HCT116 (cell line): ENCODE measurements around the gene ANO2. TPM values are rescaled to one million over a fixed set of nuclear protein-coding genes. Genes with fewer than 3 reads are reported as not detected.

Experiments used
- ATAC-seq: fragments of 200-7000 bp; cut with Tn5 transposase; 2 replicates; pipeline ENCODE4 v1.9.1; 2020; ENCODE audit warnings: mild to moderate bottlenecking, moderate library complexity
- BruUV-seq: library from RNA; stranded (reverse); fragments of 400-500 nt; replicated peaks from 2 replicates; lab custom pipeline; 2021; lab: Mats Ljungman, UMichigan
- CTCF ChIA-PET: fragments of 300-600 bp; sonication (Branson Sonifier 250); formaldehyde crosslinking; loops from one replicate; lab custom pipeline; 2021; ENCODE audit warnings: antibody characterized with exemption; lab: Charles Lee
- POLR2A ChIA-PET: fragments of 300-600, 350-600 bp; sonication (Branson Sonifier 250); formaldehyde crosslinking; loops from one replicate; lab custom pipeline; 2021; ENCODE audit warnings: antibody characterized with exemption; lab: Charles Lee
- RAD21 ChIA-PET, 2 experiments: fragments of 300-600 bp; sonication (Branson Sonifier 250); formaldehyde crosslinking; loops; one replicate each; lab custom pipeline; 2023; ENCODE audit warnings: low total read pairs in 2 of 2; ENCODE audit not compliant: uncharacterized antibody in 2 of 2, unreplicated experiment in 2 of 2, low non-redundant PET in 1 of 2; lab: Charles Lee
- DNase-seq: peaks from one replicate; pipeline ENCODE4 v3.0.0-alpha.2; 2010; ENCODE audit warnings: low read depth, low spot score
- H2AFZ ChIP-seq: fragments of 200-600 bp; shearing (Covaris generic), sonication (generic); 2 replicates; pipeline ENCODE4 v1.6.1; 2017; ENCODE audit warnings: low read depth, mixed run types, mixed read lengths, antibody characterized with exemption, low read length; ENCODE audit not compliant: poor library complexity, severe bottlenecking
- H3K27ac ChIP-seq: 2 replicates; pipeline ENCODE4 v1.5.1; 2012; ENCODE audit warnings: low read depth, low read length
- H3K27me3 ChIP-seq: fragments of 200-600 bp; sonication (generic); 2 replicates; pipeline ENCODE4 v1.6.1; 2016; ENCODE audit warnings: mixed run types, low read length, mixed read lengths; ENCODE audit not compliant: insufficient read depth
- H3K36me3 ChIP-seq, 2 experiments: fragments of 200-500 bp in 1 of 2; fragments of 200-600 bp in 1 of 2; sonication (Bioruptor generic) in 1 of 2; sonication (generic) in 1 of 2; 2 replicates each; pipeline versions ENCODE4 v1.5.1 to v1.6.1; 2014 to 2016; ENCODE audit warnings: low read length in 2 of 2, inconsistent platforms in 1 of 2, mixed read lengths in 1 of 2, mixed run types in 1 of 2; ENCODE audit not compliant: insufficient read depth in 2 of 2, control insufficient read depth in 1 of 2
- H3K4me1 ChIP-seq, 2 experiments: fragments of 200-600 bp in 1 of 2; sonication (generic) in 1 of 2; 2 replicates each; pipeline versions ENCODE4 v1.5.1 to v1.6.1; 2012 to 2017; ENCODE audit warnings: low read length in 2 of 2, inconsistent platforms in 1 of 2, mild to moderate bottlenecking in 1 of 2, mixed read lengths in 1 of 2, mixed run types in 1 of 2, moderate library complexity in 1 of 2; ENCODE audit not compliant: insufficient read depth in 2 of 2, control insufficient read depth in 1 of 2
- H3K4me2 ChIP-seq: fragments of 200-600 bp; sonication (generic); 2 replicates; pipeline ENCODE4 v1.6.1; 2017; ENCODE audit warnings: mixed run types, low read length, mixed read lengths
- H3K4me3 ChIP-seq, 2 experiments: fragments of 200-600 bp in 1 of 2; sonication (generic) in 1 of 2; replicated peaks in 1 of 2; 2 replicates each; pipeline ENCODE4 v1.5.1; 2011 to 2016; ENCODE audit warnings: low read length in 2 of 2, control low read depth in 1 of 2, low read depth in 1 of 2, mild to moderate bottlenecking in 1 of 2, mixed read lengths in 1 of 2, mixed run types in 1 of 2
- H3K79me2 ChIP-seq: fragments of 200-600 bp; sonication (generic); 2 replicates; pipeline ENCODE4 v1.6.1; 2017; ENCODE audit warnings: mild to moderate bottlenecking, mixed run types, low read length, moderate library complexity, mixed read lengths; ENCODE audit not compliant: insufficient read depth
- H3K9ac ChIP-seq: fragments of 200-600 bp; sonication (generic); 2 replicates; pipeline ENCODE4 v1.6.1; 2016; ENCODE audit warnings: low read length, mixed read lengths
- H3K9me2 ChIP-seq: fragments of 200-600 bp; sonication (generic), shearing (Covaris generic); 2 replicates; pipeline ENCODE4 v1.6.1; 2017; ENCODE audit warnings: mixed run types, mild to moderate bottlenecking, moderate library complexity; ENCODE audit not compliant: insufficient read depth
- H3K9me3 ChIP-seq, 2 experiments: fragments of 200-500 bp in 1 of 2; fragments of 200-600 bp in 1 of 2; sonication (Bioruptor generic) in 1 of 2; sonication (generic) in 1 of 2; 2 replicates each; pipeline ENCODE4 v1.6.1; 2014 to 2017; ENCODE audit warnings: low read length in 2 of 2, mixed read lengths in 2 of 2, inconsistent platforms in 1 of 2, low read depth in 1 of 2, mild to moderate bottlenecking in 1 of 2, mixed run types in 1 of 2, moderate library complexity in 1 of 2; ENCODE audit not compliant: control insufficient read depth in 1 of 2, insufficient read depth in 1 of 2
- H4K20me1 ChIP-seq: fragments of 200-600 bp; sonication (generic), shearing (Covaris generic); 2 replicates; pipeline ENCODE4 v1.6.1; 2017; ENCODE audit warnings: mixed run types, mild to moderate bottlenecking, moderate library complexity; ENCODE audit not compliant: insufficient read depth
- EZH2 ChIP-seq: fragments of 200-600 bp; sonication (generic); IDR thresholded peaks from 2 replicates; pipeline ENCODE4 v1.6.1; 2017; ENCODE audit warnings: antibody characterized with exemption, mixed run types
- FOSL1 ChIP-seq: IDR thresholded peaks from 2 replicates; pipeline ENCODE4 v1.6.1; 2012; ENCODE audit warnings: low read depth
- JUND ChIP-seq: IDR thresholded peaks from 2 replicates; pipeline ENCODE4 v1.6.1; 2012
- POLR2A ChIP-seq: IDR thresholded peaks from 2 replicates; pipeline ENCODE4 v1.7.0; 2011; ENCODE audit warnings: borderline replicate concordance; ENCODE audit not compliant: insufficient read depth, insufficient read length; ENCODE audit errors: extremely low read depth
- POLR2AphosphoS5 ChIP-seq: IDR thresholded peaks from 2 replicates; pipeline ENCODE4 v1.6.1; 2011; ENCODE audit warnings: mild to moderate bottlenecking, low read depth, low read length, moderate library complexity
- SP1 ChIP-seq: IDR thresholded peaks from 2 replicates; pipeline ENCODE4 v1.6.1; 2012; ENCODE audit warnings: low read depth
- SRF ChIP-seq: IDR thresholded peaks from 2 replicates; pipeline ENCODE4 v1.6.1; 2012; ENCODE audit warnings: low read depth
- TCF7L2 ChIP-seq: IDR thresholded peaks from 2 replicates; pipeline ENCODE4 v1.7.0; 2011; ENCODE audit warnings: borderline replicate concordance, inconsistent platforms; ENCODE audit not compliant: insufficient read depth, insufficient read length; ENCODE audit errors: extremely low read depth
- ZFX ChIP-seq: fragments of 450-650 bp; IDR thresholded peaks from 2 replicates; pipeline ENCODE4 v1.6.1; 2017
- ZNF274 ChIP-seq: fragments of 200-500 bp; sonication (Bioruptor generic); IDR thresholded peaks from 2 replicates; pipeline ENCODE4 v1.6.1; 2014; ENCODE audit warnings: mild to moderate bottlenecking, low read depth, low read length, inconsistent platforms
- intact Hi-C: fragments of 100-400 bp; cut with micrococcal nuclease; formaldehyde crosslinking; loops from 2 replicates; pipeline ENCODE4 v1.10.0; 2022
- total RNA-seq: library from RNA; stranded (reverse); gene quantifications from one replicate; pipeline ENCODE4 v1.2.1, GENCODE V29; 2021; ENCODE audit not compliant: unreplicated experiment
- TF ChIP-seq, protein P1 (sequence below): IDR thresholded peaks from 2 replicates; pipeline ENCODE4 v1.6.1; 2011; ENCODE audit warnings: mild to moderate bottlenecking, low read length, moderate library complexity; ENCODE audit not compliant: insufficient replicate concordance; ENCODE audit errors: extremely low read depth
- TF ChIP-seq, protein P2 (sequence below), 3 experiments: fragments of 200-600 bp in 1 of 3; sonication (generic) in 1 of 3; IDR thresholded peaks in 2 of 3; conservative IDR thresholded peaks in 1 of 3; 2 replicates each; pipeline ENCODE4 v1.5.1; 2012 to 2017; ENCODE audit warnings: low read depth in 2 of 3, low read length in 2 of 3, antibody characterized with exemption in 1 of 3, borderline replicate concordance in 1 of 3, control low read depth in 1 of 3, mild to moderate bottlenecking in 1 of 3, mixed read lengths in 1 of 3, mixed run types in 1 of 3, moderate library complexity in 1 of 3; ENCODE audit not compliant: insufficient read depth in 1 of 3

ANO2 gene
- total RNA-seq, 1 experiment from 2014 or later: not detected

- TF ChIP-seq ZFX (no peak), TCF7L2 (no peak), JUND (no peak), FOSL1 (no peak), SP1 (no peak), ZNF274 (no peak), POLR2AphosphoS5 (no peak), SRF (no peak), POLR2A (no peak), EZH2 (no peak)
- TF ChIP-seq, protein P1, sequence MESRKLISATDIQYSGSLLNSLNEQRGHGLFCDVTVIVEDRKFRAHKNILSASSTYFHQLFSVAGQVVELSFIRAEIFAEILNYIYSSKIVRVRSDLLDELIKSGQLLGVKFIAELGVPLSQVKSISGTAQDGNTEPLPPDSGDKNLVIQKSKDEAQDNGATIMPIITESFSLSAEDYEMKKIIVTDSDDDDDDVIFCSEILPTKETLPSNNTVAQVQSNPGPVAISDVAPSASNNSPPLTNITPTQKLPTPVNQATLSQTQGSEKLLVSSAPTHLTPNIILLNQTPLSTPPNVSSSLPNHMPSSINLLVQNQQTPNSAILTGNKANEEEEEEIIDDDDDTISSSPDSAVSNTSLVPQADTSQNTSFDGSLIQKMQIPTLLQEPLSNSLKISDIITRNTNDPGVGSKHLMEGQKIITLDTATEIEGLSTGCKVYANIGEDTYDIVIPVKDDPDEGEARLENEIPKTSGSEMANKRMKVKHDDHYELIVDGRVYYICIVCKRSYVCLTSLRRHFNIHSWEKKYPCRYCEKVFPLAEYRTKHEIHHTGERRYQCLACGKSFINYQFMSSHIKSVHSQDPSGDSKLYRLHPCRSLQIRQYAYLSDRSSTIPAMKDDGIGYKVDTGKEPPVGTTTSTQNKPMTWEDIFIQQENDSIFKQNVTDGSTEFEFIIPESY: no peak
- TF ChIP-seq, protein P2, sequence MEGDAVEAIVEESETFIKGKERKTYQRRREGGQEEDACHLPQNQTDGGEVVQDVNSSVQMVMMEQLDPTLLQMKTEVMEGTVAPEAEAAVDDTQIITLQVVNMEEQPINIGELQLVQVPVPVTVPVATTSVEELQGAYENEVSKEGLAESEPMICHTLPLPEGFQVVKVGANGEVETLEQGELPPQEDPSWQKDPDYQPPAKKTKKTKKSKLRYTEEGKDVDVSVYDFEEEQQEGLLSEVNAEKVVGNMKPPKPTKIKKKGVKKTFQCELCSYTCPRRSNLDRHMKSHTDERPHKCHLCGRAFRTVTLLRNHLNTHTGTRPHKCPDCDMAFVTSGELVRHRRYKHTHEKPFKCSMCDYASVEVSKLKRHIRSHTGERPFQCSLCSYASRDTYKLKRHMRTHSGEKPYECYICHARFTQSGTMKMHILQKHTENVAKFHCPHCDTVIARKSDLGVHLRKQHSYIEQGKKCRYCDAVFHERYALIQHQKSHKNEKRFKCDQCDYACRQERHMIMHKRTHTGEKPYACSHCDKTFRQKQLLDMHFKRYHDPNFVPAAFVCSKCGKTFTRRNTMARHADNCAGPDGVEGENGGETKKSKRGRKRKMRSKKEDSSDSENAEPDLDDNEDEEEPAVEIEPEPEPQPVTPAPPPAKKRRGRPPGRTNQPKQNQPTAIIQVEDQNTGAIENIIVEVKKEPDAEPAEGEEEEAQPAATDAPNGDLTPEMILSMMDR (IDR thresholded peaks at IDR 0.05 in 2 of 3, conservative IDR thresholded peaks at IDR 0.05 in 1 of 3; ENCODE audit: borderline replicate concordance in 1 of 3, insufficient read depth in 1 of 3, low read depth in 2 of 3, low read length in 2 of 3): no peak
- RAD21 ChIA-PET: no interaction called here
- no peaks in the 10 kb centered on the region for H3K4me1 ChIP-seq
- no peaks in the 10 kb centered on the region for H3K9me3 ChIP-seq
- peaks cover 19% of the 10 kb centered on the region; the same call in 1 of the 2 replicates for H3K27me3 ChIP-seq
- no peak for DNase-seq
- intact Hi-C loops: no loop called here
- no TSS peak for BruUV-seq
- POLR2A ChIA-PET: no interaction called here
- H2AFZ ChIP-seq: no peak overlapping the region
- H3K27ac ChIP-seq: no peak overlapping the region
- no peaks in the 10 kb centered on the region for H3K79me2 ChIP-seq
- H3K4me3 ChIP-seq: no peak overlapping the region
- H3K9me2 ChIP-seq: no peaks in the 10 kb centered on the region
- H3K9ac ChIP-seq: no peak overlapping the region
- ATAC-seq: no peak
- H4K20me1 ChIP-seq: no peaks in the 10 kb centered on the region
- CTCF ChIA-PET: no interaction called here
- no peaks in the 10 kb centered on the region for H3K36me3 ChIP-seq
- no peak overlapping the region for H3K4me2 ChIP-seq
Measured at GRCh38 chr12:5599378-5599777, 345.7 kb downstream of the ANO2 start.
